ENCODE results near the gene ARHGAP26. TPM values are rescaled to one million over a fixed set of nuclear protein-coding genes. Genes with fewer than 3 reads are reported as not detected.

Gene ARHGAP26
- polyA plus RNA-seq, 4 donors, result 7.9 to 13.5 (median 12.0) TPM

DNA sequence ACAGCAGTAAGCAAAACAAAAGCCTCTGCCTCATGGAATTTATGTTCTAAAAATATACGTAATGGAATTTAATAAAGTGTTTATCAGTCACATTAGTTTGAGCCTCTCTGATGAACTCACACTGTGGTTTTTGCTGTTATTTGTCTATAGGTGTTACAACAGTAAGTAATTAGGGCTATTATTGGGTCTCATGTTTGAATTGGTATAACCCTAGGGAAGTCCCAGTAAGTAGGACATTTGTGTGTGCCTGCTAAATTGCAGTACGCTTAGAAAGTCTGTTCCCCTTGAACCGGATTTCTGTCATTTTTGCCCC, 435.7 kb downstream of the ARHGAP26 start:
- DNase-seq (ENCODE audit: low read depth in 4 of 4, low spot score in 2 of 4), result no peak

DNA sequence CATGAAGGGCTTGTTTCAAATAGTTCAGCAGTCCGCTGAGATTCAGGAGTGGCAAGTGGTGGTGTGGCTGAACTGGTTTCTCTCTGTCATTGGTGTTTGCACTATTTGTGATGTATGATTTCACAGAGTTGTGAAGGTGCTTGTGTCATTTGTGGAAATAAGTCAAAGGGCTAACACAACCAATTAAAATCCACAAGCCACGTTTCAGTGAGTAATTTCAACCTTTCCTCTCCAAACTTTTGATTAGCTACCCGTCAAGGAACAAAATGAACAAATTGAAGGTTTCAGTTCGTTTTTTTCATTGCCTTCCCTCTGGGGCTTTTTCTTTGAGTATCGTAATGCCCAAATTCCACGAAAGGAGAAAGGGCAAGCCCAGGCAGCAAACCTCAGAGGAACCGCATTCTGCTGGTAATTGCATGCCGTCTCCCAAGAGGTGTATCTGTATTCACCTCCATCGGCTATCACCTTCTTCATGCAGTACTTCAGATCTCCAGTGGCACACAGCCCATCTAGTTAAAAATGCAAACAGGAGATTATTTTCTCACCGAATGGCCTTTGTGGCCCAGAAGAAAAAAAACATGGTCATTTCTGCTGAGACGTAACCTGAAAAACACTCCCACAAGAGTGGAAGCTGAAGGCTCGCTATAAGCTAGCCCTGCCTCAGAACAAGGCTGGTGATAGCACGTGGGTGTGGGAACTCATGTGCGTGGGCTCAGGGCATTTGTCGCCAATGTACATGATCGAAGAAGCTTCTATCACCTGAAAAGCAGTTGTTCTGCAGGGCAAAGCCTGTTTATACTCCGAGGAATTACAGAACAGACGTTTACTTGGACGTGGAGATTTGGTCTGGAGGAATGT, 436.2 kb downstream of the ARHGAP26 start:
- no peak for DNase-seq (ENCODE audit: low read depth in 4 of 4, low spot score in 2 of 4)

DNA sequence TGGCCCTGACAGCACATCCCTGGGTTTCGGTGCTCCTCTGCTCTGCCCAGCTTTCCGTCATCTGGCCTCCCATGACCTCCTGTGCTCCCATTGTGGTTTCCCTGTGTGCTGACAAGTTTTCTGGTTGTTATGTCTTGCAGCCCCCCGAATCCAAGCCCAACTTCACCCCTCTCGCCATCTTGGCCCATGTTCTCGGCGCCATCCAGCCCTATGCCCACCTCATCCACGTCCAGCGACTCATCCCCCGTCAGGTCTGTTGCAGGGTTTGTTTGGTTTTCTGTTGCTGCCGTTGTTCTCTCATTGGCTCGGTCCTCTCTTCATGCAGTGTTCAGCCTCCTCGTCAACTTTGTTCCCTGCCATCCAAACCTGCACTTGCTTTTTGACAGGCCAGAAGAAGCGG, 436.9 kb downstream of the ARHGAP26 start:
- no peak for DNase-seq (ENCODE audit: low read depth in 4 of 4, low spot score in 2 of 4)

DNA sequence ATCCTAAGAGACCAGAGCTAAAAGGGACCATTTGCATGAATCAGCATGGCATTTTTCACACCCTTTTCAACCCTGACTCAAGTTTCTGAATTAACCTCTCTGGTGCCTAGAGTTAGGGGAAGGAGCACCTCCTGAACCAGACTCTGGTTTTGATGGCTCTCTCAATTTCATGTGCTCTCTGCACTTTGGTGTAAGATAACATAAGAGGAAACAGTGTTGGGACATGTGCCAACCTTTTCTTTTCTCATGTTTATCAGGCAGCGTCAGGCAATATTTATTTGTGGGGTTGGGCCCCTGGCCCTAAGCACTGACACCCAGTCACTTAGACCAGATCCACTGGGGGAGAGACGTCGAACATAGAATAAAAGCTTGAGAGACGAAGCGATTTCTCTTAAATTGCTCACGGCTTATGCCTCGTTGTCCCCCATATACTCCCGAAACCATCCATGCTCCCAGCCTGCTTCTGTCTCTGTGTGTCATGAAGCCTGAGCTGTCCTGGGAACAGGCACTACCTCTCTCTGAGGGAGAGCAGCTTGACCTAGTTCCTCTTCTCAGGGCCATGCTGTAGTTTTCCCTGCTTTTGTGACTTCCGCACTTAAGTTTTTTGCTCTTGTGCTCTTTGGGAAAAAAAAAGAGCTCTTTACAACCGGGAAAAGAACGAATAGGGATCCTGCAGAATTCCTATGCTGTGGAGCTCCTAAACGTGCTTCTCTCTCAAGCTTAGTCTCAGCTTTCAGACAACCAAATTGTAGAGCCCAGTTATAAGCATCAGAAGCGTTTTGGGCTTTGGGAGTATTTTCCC, 437.6 kb downstream of the ARHGAP26 start:
- no peak for DNase-seq (ENCODE audit: low read depth in 4 of 4, low spot score in 2 of 4)

DNA sequence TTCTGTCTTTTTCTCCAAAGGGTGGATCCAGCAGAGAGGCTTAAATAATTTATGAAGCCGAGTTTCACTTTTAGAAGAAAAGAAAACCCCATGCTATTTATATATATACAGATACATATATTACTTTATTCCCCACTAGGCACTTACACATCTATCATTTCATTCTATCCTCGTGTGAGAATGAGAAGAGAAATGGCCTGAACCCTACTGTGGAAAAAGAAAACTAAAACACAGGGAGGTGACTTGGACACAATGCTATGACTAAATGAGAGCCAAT, 438.1 kb downstream of the ARHGAP26 start:
- no peak for DNase-seq (ENCODE audit: low read depth in 4 of 4, low spot score in 2 of 4)

DNA sequence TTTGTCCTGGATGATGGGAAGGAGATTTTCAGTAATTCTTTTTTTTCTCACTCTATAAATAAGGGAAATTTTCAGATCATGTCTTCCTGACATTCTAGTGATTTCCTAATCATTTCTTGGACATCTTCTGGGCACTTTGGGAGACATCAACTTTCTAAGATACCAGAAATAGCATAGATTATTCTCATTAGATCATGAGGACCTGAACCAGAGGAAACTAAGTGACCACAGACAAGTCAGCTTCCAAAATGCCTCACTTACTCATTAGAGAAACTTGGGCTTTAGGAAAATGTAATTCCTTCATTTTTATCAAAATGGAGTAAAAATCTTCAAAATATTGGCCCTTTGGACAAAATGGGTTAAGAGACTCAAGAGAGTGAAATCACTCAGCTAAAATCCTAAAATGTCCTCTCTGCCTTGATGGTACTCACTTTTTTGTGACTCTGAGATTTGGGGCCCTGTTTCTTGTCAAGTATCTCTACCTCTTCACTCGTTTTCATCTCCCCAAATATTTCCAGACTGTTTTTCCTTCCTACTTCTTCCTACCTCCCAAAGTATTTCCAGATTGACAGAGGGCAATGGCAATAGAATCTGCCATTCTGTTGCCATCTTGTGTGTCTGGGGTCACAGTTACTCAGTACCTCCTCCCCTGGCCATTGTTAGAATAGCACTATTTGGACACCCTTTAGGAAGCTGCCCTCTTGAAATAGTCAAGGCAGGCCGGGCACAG, 438.8 kb downstream of the ARHGAP26 start:
- DNase-seq (ENCODE audit: low read depth in 4 of 4, low spot score in 2 of 4), result no peak

DNA sequence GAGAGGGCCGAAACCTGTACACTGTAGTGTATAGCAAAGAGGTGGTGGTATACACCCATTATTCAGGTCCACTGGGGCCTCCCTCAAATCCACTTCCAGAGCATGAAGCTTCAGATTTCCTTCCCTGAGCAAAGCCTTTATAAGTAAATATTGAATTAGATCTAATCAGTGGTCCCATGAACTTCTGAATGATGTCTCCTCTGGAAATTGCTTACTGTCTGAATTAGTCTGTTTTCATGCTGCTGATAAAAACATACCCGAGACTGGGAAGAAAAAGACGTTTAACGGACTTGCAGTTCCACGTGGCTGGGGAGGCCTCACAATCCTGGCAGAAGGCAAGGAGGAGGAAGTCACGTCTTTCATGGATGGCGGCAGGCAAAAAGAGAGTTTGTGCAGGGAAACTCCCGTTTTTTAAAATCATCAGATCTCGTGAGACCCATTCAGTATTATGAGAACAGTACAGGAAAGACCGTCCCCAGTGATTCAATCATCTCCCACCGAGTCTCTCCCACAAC, 439.8 kb downstream of the ARHGAP26 start:
- no peak for DNase-seq (ENCODE audit: low read depth in 4 of 4, low spot score in 2 of 4)

DNA sequence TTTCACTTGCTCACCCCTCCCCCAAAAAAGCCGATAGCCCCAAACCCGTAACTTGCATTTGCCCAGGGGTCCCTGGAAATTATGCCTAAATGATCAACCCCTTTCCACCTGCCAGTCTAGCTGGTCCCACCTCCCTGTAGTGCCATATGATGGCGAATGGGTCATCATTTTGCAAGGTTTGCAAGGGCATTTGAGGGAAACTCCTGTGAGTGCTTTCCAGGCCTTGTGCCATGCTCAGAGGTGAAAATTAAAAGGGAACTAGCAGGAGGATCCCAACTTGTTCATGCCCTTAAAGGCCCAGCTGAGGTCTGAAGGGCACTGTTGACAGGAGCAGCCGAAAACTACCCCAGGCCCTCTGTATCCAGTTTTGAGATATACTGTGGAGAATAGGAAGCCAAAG, 440.4 kb downstream of the ARHGAP26 start:
- no peak for DNase-seq (ENCODE audit: low read depth in 4 of 4, low spot score in 2 of 4)

DNA sequence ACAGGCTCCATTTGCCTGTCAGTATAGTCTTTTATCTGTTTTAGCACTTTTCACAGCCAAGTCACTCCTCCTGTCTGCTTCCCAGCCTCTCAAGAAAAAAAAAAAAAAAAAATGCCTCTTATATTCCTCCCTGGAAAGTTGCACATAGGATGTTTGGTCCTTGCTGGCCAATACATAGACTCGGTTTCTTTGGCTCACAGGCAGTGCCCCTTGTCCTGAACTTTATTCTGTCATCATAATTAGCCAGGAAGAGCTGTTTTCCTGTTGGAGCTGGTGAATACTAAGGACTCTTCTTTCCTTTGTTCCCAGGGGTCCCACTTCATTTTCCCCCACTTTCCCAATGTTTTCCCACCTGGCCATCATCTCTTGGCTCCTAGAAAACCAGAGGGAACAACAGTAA, 442.1 kb downstream of the ARHGAP26 start:
- no peak for DNase-seq (ENCODE audit: low read depth in 4 of 4, low spot score in 2 of 4)

DNA sequence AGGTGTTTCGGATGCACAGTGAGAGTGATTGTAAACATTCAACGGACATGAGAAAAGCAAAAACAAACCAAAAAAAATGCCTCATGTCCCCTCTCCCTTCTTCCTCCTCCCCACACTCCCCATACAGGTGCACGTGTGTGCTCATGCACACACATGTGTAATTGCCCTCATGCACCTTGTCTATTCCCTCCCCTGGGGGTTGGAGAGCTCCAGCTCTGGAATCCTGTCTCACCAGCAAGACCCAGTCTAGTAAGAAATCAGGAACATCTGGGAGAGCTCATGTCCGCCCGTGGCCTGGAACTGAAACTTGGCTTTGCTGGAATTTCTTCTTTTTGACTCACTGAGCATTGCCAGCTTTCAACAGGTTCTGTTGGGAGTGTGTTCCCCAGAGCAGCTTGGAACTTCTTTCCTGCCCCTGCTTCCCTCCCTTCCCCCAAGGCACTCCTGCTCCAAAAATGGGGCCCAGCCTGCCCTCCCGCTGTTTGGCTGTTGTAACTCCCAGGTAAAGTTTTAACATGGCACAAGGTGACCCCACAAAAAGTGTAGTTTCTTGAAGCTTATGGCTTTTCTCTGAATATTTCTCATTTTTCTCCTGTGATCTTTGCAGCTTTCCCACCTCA, 443.2 kb downstream of the ARHGAP26 start:
- DNase-seq (ENCODE audit: low read depth in 4 of 4, low spot score in 2 of 4), result no peak

DNA sequence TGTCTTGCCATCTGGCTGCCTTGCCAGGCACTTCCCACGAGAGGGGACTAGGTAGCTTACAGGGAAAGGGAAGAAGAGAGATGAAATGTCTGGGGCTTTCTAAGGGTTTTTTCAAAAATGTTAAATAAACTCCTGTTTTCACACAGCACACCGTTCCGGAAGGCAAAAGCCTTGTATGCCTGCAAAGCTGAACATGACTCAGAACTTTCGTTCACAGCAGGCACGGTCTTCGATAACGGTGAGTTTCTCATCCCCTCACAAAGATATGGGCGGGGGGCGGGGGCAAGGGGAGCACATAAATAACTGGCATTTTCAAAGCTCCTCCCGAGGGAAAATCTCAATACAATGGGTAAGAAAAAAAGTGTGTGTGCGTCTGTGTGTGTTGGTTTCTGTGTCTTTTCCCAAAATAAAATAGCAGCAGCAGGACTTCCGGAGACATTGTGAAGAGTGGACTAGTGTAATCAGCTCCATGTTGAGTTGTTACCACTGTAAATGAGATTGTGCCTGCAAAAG, 443.7 kb downstream of the ARHGAP26 start:
- no peak for DNase-seq (ENCODE audit: low read depth in 4 of 4, low spot score in 2 of 4)

DNA sequence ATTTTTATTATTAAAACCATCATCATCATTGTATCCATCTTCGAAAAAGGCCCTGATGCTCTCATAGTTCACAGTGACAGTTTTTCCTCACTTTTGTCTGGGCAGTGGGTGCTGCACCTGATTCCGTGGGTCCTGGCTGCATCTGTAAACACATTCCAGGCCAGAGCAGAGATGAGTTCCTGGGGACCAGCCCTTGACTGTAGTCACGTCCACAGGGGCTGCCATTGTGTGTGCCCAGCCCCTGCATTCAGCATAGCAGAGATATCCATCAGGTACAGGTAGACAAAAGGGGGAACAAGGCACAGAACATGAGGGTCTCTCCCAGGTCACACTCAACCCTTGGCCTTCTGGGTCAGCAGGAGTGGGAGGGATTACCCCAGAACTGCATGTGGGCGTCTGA, 444.3 kb downstream of the ARHGAP26 start:
- DNase-seq (ENCODE audit: low read depth in 4 of 4, low spot score in 2 of 4), result no peak

DNA sequence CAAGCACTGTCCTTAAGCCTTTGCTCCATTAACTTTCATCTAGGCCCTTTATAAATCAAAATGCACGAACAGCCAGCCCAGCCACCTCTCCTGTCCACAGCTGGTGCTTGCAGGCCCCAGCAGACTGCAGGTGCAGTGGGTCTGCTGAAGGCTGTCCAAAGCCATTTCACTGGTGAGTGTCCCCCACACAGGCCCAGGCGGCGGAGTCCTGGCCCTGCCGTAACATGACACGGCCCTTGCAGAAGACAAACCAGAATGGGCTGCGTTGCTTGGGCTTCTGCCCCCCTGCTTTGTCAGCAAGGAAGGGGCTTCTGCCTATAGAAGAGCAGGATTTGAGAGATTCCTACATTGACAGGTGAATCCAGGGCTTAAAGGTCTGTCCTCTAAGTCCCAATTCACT, 444.7 kb downstream of the ARHGAP26 start:
- no peak for DNase-seq (ENCODE audit: low read depth in 4 of 4, low spot score in 2 of 4)

DNA sequence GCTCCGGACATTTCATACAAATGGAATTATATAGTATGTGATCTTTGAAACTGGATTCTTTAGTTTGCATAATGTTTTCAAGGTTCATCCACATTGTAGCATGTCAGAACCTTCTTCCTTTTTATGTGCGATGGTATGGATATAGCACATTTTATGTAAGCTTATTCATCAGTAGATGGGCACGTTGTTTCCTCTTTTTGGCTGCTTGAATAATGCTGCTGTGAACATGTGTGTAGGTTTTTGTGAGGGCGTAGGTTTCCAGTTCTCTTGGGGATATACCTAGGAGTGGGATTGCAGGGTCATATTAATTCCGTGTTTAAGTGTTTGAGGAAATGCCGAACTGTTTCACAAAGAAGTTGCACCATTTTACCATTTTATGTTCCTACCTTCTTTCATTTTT, 445.5 kb downstream of the ARHGAP26 start:
- DNase-seq (ENCODE audit: low read depth in 4 of 4, low spot score in 2 of 4), result no peak

DNA sequence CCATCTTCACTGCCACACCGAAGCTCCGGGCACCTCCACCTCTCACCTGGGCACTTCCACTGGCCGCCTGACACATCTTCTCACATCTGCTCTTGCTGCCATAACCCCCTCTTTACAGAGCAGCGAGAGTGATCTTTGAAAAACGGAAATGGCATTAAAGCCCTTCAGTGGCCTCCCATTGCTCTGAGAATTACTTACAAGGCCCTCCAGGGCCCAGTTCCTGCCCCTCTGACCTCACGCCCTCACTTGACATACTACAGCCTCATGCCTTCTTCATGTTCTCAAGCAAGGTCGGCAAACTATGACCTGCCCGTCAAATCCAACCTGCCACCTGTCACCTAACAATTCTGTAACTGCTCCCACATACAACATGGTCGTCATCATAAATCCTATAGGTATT, 446.0 kb downstream of the ARHGAP26 start:
- no peak for DNase-seq (ENCODE audit: low read depth in 4 of 4, low spot score in 2 of 4)

DNA sequence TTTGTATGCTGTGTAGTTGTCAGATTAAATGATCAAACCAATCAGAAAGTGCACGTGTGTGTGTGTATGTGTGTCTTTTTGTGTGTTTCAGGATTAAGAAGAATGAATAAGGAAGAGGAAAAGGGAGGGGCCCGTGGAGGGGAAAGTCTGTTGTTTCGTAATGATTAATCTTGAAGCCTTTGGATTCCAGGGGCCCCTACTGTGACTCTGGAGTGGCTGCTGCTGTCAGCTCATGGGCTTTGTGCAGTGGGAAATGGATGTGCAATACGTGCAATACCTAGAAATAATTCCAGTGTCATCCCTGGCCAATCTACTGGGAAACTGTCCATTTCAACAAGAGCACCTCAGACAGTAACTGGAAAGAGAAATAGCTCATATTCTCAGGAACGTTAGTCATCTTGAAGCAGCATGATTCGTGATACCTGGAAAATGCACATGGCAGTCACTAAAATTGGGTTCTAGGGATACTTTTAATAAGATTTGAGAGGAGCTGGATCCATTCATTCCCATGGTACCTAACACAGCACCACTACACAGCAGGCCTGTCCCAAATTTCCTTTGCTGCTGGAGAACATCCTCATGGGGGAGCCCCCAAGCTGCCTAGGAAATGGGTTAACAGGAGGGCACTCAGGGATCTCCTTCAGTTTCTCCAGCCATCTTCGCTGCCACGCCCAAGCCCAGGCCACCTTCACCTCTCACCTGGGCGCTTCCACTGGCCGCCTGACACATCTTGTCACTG, 447.1 kb downstream of the ARHGAP26 start:
- no peak for DNase-seq (ENCODE audit: low read depth in 4 of 4, low spot score in 2 of 4)

DNA sequence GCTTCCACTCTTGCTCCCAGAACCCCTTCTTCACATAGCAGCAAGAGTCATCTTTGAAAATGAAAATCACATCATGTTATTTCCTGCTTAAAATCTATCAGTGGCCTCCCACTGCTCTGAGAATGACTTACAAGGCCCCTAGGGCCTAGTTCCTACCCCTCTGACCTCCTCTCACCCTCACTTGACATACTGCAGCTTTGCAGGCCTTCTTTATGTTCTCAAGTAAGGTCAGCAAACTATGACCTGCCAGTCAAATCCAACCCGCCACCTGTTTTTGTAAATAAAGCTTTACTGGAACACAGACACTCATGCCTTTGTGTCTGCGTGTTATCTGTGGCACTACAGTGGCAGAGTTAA, 447.6 kb downstream of the ARHGAP26 start:
- no peak for DNase-seq (ENCODE audit: low read depth in 4 of 4, low spot score in 2 of 4)

DNA sequence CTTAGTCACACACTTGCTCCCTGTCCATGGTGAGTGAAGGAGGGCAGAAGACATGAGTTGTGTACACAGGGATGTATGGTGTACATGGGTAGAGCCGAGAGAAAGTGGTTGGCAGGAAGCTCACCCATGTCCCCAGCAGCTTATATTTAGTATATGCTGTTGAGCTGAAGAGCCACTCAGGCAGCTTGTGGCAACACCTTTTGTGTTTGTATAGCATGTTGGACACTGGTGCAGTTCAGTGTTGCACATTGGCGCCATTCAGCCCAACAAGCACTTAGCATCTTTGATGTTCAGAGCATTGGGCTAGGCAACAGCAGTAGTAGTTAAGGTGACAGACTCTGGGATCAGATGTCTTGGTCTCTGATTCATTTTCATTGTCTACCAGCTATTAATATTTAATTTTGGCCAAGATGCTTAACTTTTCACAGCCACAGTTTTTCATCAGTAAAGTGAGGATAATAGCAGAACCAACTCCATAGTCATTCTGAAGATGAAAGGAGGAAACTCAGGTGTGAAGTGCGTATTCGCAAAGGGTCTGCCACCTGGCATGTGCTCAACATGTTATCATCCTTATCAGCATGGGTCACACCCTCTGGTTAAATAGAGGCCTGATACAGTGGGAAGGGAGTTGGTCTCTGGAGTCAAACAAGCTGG, 448.5 kb downstream of the ARHGAP26 start:
- no peak for DNase-seq (ENCODE audit: low read depth in 4 of 4, low spot score in 2 of 4)

DNA sequence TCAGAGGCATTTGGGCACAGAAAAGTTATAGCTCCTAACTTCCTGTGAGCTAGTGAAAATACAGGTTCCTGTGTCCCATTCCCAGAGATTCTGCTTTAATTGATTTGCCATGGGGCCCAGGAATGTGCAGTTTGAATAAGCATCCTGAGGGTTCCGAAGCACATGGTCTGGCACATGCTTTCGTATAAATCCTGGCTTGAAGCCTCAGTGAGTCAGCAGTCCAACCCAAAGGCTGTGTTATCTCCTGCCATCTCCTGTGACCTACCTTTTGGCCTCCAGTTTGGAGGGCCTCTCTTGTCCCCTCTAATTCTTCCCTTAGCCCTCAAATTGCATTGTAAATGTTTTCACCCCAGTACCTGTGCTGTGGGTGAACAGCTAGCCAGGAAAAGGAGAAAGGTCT, 449.5 kb downstream of the ARHGAP26 start:
- no peak for DNase-seq (ENCODE audit: low read depth in 4 of 4, low spot score in 2 of 4)

DNA sequence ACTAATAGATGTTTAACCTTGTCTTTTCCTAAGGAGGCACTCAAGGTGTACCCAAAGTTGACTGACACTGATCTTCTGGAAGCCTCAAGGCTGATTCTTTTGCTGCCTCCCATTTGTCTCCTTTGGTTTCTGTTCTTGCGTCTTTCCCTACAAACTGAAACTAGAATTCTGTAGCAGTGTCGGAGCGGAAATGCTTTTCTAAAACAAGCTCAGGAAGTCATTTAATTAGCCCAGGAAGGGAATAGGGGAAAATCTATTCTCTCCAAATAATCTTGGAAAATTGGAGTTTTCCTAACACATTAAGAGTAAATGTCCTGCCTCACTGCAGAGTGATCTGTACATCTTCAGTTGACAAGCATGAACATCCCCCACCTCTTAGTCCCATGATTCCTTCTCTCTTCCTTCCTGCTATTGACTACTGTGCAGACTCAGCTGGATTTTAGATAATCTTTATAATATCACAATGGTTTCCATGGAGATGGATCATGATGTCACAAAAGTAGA, 450.6 kb downstream of the ARHGAP26 start:
- no peak for DNase-seq (ENCODE audit: low read depth in 4 of 4, low spot score in 2 of 4)

Data from left renal cortex interstitium (tissue), 4 donors.